Gastrocnemius medialis (tissue), 4 donors: ENCODE results near the gene ZNF516.

Experiments
- CTCF ChIP-seq, 5 experiments: fragments of 450-650 bp in 3 of 5; fragments of 200-600 bp in 2 of 5; sonication (generic) in 2 of 5; IDR thresholded peaks in 4 of 5; conservative IDR thresholded peaks in 1 of 5; 1 replicate in 4 of 5; 2 replicates in 1 of 5; pipeline ENCODE4 v1.5.1; 2016 to 2019; ENCODE audit warnings: antibody characterized with exemption in 5 of 5, mild to moderate bottlenecking in 3 of 5, moderate library complexity in 3 of 5
- POLR2A ChIP-seq, 2 donors: fragments of 450-650 bp; IDR thresholded peaks; one replicate each; pipeline ENCODE4 v1.6.1; 2017; ENCODE audit warnings: antibody characterized with exemption in 2 of 2, mild to moderate bottlenecking in 2 of 2, moderate library complexity in 2 of 2

GRCh38 chr18:76422121-76422520 is 72.9 kb downstream of the ZNF516 start:
- no peak for TF ChIP-seq POLR2A (IDR thresholded peaks at IDR 0.05)
- TF ChIP-seq CTCF (IDR thresholded peaks at IDR 0.05 in 4 of 5, conservative IDR thresholded peaks at IDR 0.05 in 1 of 5): no peak
